GM21737 (cell line): ENCODE measurements around the gene ARHGAP24.
A peak's percentile ranks its signal among the peaks of the same experiment; 100 is the strongest.

Experiments used
- ATAC-seq: cut with Tn5 transposase; IDR thresholded peaks from one replicate; pipeline ENCODE4 v1.9.1; 2021; ENCODE audit warnings: mild to moderate bottlenecking, moderate library complexity; ENCODE audit not compliant: unreplicated experiment

Gene ARHGAP24

DNA sequence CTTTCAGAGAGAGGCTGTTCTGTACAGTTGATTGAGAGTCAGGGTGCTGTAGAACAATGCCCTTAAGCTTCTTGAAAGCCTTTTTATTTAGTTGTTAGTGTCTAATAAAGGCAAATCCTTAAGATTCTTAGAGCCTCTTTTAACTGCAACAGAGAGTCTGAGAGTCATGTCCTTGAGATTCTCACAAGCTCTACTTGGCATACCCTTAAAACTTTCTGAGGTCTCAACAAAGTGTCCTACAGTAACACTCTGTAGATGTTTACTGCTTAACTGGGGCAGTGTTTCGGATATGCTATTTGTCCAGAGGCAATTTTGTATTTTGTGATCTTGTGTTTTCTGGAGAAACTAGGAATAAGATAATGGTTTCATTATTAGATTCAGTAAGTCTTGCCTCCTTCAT lies 209.7 kb downstream of the ARHGAP24 start:
- ATAC-seq: no peak

- no peak for ATAC-seq
Observed at GRCh38 chr4:85686398-85686797, 211.4 kb downstream of the ARHGAP24 start.

DNA sequence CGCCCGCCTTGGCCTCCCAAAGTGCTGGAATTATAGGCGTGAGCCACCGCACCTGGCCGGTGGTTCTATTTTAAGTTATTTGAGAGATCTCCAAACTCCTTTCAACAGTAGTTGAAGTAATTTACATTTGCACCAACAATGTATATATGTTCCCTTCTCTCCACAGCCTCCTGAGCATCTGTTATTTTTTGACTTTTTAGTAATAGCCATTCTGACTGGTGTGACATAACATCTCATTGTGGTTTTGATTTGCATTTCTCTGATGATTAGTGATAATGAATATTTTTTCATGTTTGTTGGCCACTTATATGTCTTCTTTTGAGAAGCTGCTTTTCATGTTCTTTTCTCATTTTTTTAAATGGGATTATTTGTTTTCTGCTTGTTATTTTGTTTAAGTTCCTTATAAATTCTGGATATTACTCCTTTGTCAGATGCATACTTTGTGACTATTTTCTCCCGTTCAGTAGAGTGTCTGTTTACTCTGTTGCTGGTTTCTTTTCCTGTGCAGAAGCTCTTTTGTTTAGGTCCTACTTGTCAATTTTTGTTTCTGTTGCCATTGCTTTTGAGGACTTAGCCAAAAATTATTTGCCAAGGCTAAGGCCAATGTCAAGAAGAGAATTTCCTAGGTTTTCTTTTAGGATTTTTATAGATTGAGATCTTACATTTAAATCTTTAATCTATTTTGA lies 213.2 kb downstream of the ARHGAP24 start:
- no peak for ATAC-seq

DNA sequence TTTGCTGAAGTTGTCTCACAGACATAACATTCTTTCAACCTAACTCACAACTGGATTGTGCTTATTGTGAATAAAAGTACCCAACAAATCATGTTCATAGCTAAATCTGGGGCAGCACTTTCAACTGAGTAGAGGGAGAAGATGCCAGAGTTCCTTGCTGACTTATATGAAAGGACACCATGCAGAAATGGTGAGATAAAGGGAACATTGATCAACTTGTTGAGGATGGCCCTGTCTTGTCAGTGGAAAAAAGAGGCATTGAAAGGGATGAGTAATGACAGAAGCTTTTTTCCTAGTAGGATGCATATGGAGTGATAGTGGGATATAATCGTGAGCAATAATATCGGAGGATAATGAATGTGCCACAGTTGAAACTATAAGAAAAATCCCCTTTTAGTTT lies 221.7 kb downstream of the ARHGAP24 start:
- no peak for ATAC-seq

GRCh38 chr4:85697854-85698253 lies 222.9 kb downstream of the ARHGAP24 start:
- ATAC-seq: no peak

- no peak for ATAC-seq
Observed at GRCh38 chr4:85700362-85700761, 225.4 kb downstream of the ARHGAP24 start.

- peak; percentile 99 for ATAC-seq
Observed at GRCh38 chr4:85701861-85702321, 226.9 kb downstream of the ARHGAP24 start.

DNA sequence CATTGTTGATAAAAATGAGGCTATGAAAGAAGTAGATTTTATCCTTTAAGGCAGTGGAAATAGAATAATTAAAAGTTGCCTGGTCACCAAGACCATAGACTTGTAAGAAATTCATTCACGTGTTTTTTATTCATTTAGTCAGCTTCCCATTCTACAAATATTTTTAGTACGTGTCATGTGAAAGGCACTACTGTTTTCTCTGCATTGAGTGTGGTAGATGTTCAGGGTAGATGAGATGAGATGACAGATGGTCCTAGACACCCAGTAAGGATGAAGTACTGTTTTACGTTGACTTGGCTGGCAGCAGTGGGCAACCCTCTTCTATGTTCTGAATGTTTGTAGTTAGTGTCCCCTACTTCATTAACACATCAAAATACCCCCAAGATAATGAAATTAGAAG lies 228.1 kb downstream of the ARHGAP24 start:
- ATAC-seq: no peak

DNA sequence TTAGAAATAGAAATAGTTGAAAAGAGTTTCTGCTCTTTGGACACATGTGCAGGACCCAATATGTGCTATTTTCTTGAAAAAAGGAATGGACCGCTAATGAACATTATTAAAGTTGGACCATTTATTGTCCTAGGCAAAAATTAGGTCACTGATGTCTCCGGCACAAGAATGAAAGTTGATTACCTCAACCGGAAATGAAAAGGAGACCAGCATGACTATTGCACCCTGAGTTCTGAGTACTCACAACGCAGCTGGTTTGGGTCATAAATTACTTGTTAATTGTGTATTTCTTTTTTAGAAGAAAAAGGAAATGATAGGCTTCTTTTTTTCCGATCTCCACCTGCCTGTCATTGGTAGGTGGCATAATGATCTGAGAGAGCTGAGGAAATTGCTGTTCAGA lies 232.7 kb downstream of the ARHGAP24 start:
- peak; percentile 79 for ATAC-seq

DNA sequence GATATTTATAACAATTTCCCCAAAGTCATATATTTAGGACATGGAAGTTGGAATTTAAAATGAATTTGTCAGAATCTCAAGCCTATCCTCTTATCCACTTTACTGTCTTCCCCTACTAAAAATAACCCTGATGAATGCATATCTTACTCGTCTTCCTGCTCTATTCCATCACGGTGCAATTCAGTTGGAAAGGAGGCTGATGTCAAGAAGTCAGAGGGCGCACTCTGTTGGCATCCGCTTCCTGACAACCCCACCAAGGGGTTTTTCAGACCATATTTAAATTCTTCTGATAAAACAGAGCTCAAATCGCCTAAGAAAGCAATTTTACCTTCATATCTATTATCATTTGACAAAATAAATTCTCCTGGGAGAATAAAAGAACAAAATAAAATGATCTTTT lies 233.5 kb downstream of the ARHGAP24 start:
- no peak for ATAC-seq

DNA sequence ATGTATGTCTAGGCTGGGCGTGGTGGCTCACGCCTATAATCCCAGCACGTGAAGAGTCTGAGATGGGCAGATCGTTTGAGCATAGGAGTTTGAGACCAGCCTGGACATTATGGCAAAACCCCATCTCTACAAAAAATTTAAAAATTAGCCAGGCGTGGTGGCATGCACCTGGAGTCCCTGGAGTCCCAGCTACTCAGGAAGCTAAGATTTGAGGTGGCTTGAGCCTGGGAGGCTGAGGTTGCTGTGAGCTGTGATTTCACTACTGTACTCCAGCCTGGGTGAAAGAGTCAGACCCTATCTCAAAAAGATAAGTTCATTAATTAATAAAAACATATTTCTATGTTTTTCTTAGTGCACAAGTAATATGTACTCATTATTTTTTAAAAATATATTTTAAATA lies 238.1 kb downstream of the ARHGAP24 start:
- ATAC-seq: no peak

GRCh38 chr4:85715991-85716737 lies 241.2 kb downstream of the ARHGAP24 start:
- no peak for ATAC-seq

GRCh38 chr4:85717351-85717750 lies 242.4 kb downstream of the ARHGAP24 start:
- ATAC-seq: no peak

DNA sequence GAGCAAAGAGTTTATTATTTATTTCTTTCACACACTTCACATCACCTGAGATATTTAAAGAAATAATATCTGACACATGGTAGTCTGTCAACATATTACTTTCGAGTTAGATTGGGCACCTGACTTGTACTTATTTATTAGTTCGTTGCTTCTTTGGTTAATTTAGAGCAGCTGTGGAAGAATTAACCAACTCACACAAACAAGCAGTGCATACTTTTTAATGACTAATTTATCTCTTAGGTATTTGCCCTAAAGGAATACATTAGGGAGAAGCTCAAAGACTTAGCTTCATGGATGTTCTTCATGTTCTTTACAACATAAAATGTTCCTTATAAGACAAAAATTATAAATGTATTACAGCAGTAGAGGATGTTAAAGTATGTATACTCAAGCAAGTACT lies 242.9 kb downstream of the ARHGAP24 start:
- no peak for ATAC-seq

GRCh38 chr4:85720735-85721134 lies 245.8 kb downstream of the ARHGAP24 start:
- no peak for ATAC-seq

DNA sequence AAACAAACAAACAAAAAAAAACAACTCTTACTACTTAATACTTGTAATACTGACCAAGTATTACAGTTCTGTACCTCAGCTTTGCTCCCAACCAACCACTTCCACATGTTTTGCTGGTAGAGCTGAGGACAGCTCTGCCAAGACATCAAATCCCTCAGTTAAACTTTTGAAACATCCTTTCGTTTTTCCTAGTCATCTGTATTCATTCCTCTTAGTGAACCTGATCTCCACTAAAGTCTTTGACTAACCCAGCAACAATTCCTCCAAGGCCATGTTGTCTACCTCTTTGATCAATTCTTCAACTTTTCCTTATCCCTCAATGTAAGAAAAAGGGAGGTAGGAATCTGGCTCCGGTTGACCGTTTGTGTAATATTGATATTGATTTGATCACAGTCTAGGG lies 247.5 kb downstream of the ARHGAP24 start:
- ATAC-seq: no peak

DNA sequence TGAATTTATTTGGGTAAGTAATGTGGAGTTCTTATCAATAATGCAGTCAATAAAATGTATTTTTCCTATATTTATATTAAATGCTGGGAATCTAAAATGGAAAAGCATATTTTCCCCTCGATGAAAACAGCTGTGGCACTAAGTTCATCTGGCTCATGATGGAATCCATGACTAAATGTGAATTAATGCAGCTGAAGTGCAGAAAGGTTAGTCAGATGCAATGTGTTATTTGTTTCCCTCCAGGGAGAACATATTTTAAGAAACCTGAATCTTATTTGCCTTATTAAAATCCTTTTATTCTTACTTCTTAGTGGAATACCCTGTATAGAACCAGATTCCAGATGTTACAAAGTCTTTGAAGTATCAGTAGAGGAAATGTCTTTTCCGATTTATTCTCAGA lies 247.9 kb downstream of the ARHGAP24 start:
- no peak for ATAC-seq

DNA sequence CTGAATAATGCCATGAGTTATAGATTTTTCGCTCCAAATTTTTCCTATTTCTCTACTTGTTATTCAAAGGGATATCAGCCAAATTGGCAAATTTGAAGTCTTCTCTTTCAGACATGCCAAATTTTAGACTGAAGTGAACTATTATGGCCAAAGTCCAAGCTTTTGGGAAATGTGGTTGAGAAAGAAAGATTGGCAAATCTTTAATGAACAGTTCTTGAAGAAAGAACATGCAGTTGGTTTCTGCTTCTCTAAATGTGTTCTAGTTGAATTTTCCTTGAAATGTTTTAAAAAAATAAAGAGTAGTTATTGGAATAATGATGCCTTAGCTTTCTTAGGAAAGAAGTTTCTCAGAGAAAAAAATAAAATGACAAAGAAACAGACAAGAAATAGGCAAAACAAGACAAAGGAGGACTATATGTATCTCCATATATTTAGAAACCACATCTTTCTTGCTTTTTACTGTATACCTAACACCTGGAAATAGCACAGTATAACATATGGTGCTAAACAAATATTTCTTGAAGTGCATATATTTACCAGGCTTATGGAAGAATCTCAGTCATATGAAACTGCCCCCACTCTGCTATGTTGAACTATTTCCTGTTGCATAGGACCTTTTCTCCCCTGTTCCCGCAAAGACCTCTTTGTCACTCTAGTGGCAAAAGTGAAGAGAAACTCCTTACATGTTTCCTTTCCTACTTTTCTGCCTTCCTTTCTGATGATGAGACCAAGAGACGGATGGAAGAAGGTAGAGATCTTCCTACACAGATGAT lies 250.0 kb downstream of the ARHGAP24 start:
- peak; percentile 53 for ATAC-seq

DNA sequence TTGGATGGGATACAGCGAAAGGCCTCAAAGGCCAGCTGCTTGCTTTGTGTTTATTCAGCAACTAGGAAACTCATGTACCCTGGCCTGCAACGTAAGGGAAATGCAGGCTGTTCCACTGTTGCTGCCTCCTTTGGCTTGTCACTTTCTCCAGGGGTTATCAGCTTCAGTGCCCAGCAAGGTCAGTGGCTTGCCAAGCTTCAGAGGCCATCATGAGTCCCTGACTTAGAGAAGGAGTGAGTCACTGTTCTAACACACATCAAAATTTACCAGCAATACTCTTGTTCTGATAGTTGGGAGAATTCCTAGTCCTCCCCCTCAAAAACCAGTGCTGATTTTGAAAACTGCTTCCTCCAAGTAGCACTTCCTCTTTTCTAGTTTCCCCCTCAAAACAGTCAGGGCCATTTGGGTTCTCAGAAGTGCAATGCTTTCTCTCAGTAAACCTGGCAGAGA lies 250.8 kb downstream of the ARHGAP24 start:
- ATAC-seq: peak; percentile 78

DNA sequence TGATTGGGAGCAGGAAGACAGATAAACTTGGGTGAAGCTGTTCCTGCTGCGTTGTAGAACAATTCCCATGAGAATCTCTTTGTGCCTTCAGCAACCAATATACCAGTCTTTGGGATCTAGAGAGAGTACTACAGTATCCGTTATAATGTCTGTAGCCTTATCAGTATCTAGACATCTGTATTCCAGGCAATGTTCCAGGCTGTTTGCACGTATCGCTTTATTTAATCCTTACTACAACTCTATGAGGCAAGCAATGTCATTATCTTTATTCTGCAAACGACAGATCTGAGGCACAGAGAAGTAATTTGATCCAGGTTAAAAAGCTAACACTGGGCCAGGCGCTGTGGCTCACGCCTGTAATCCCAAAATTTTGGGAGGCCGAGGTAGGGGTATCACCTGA lies 251.6 kb downstream of the ARHGAP24 start:
- ATAC-seq: no peak

DNA sequence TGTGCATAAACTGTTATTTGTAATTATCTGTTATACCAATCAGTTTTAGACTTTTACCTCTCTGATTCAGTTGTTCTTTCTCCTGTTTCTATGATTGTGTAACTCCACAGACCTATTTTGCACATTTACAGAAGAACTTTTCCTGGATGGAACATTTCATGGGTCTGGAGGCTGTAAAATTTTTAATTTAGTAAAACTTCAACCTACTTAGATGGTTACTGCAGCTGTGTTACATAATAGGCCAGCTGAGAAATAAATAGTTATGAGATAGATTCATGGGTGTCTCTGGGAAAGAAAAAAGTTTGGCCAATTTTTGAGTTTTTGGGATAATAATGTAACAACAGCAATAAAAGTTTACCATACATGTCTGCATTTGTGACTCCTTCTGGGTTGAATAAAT lies 253.5 kb downstream of the ARHGAP24 start:
- ATAC-seq: no peak

DNA sequence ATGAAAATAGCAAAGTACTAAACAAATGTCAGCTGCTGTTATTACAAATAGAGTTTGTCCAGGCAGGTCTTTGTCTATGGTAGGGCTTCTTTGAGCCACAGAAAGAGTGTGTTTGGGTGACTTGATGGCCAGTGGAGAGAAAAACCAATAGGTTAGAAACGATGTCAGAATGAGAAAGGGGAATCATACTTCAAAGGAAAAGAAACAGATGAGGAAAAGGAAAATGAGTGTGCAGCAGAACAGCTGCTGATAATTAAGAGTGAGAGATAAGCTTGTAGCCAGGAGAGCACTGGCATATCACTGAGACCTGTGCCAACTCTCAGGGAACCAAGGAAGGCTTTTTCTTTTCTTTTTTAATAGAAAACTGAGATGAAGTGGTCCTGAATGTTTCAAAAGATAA lies 257.2 kb downstream of the ARHGAP24 start:
- ATAC-seq: no peak
